Activated gamma-delta T cell treated with anti-CD3 and anti-CD28 coated beads, Interleukin-2, amount 50 U/mL, for 16 hours (primary cell): ENCODE results near the gene NR6A1.

Experiments used
- DNase-seq: peaks from one replicate; pipeline ENCODE4 v3.0.0-alpha.2; 2020; ENCODE audit warnings: low read depth

Gene NR6A1

DNA sequence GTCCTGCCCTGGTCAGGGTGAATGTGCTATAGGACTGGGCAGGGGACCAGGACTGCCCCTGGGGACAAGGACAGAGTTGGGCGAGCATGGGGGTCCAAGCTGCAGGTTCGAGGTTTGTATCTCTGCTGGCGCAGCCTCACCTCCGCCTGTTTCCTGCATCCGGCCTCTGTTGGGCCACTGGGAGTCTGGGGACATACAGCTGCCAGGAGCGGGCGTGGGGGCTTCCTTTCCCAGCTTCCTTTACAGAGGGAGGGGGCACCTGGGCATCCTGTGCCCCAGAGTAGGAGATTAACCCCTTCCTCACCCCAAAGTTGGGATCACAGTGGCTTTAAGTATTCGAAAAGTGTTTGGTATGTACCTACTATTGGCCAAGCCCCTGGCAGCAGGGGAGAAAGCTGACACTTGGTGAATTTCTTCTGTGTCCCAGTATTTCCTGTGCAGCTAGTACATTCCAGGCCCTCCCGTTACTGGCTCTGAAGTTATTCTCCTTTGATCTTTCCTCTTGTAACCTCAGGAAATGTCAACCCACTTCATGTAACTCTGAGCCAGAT lies 24.8 kb upstream of the NR6A1 start:
- DNase-seq, result no peak

DNA sequence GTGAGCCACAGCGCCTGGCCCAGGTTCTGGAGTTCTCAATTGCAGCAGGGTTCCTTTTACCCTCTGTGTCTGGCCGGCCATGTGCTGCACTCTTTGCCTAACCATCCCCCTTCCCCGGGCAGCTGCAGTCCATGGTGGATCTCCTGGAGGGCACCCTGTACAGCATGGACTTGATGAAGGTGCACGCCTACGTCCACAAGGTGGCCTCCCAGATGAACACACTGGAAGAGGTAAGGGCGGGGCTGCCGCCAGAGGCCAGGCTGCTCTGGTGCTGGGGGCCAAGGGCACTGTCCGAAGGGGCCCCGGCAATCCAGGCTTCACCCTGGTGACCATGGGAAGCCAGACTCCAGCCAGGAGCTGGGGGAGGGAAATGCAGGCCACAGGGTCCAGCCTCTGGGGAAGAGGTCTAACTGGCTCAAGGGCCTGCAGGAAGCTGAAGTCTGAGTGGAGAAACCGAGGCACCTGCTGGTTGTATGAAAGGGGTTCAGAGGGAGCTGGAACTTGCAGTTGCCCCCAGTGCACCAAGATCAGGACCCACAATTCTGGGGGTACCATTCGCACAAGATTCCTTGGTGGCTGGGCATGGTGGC lies 23.9 kb upstream of the NR6A1 start:
- DNase-seq, result no peak

DNA sequence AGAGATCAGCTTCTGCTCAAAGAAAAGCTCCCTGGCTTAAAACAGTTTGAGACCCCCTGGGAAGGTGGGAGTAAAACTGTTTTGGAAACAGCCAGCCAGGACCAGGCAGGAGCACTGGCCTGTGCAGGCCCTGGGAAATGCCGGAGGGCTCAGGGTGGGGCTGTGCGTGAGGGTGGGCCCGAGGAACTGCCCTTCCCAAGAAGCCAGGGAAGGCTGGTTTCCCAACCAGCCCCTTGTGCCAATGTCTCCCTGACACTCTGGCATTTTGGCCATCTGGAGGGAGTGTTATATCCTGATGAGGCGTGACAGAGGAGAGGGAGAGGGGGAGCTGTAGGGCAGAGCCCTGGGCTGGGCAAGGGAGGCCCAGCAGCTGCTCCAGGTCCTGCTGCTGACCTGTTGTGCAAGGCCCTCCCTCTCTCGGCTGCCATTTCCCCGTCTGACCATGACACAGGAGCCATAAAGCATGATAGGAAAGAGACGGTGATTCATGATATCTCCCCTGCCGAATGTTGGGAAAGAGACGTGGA lies 22.0 kb upstream of the NR6A1 start:
- DNase-seq, result no peak

DNA sequence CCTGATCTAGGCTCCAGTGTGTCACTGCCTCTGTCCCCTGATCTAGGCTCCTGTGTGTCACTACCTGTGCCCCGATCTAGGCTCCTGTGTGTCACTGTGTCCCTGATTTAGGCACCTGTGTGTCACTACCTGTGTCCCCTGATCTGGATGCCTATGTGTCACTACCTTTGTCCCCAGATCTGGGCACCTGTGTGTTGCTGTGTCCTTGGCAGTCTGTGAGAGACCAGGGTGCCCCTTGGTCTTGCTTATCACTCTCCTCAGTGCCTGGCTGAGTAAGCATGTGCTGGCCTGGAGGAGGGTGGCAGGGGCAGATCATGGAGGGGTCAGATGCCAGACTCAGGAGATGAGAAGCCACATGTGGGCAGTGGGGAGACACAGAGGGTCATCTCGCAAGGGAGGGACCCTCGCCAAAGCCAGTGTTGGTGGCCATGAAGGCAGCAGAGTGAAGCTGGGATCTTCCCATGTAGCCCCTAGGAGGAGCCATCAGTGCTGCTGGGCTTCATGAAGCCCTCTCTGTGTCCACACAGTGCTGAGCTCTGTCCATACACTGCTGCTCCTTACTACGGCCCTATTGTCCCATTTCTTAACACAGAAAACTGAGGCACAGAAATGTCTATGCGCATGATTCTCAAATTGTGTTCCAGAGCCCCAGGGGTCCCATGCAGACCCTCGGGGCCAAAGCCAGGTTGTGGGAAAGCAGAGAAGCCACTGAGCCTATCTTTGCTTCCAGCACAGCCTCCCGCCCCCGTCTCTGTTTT lies 21.3 kb upstream of the NR6A1 start:
- no peak for DNase-seq

DNA sequence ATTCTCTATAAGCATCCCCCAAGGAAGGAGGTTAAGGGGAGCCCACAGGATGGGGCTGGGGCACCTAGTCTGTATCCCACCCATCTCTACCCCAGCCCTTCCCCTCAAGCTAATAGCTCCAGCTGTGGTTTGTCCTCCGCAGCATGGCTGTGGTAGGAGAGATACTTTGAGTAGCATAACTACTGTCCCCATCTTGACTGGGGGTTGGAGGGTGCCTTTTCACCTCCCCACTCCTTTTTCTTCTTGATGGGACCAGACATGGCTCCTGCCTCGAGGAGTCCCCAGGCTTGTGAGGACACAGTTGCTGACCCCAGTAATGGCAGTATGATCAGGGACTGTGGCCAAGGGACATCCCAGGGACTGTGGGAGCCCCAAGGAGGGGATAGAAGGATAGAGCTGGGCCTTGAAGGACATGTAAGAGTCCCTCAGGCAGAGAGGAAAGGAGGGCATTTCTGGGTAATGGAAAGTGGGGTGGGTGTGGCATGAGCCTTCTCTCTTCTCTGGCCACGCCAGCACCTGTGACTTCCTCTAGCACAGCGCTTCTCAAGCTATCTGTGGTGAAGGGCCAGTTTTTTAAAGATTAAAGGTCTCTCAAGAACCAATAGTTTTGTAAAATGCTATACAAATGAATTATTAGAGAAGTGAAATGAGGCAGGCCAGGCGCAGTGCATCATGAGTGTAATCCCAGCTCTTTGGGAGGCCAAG lies 19.8 kb upstream of the NR6A1 start:
- no peak for DNase-seq

DNA sequence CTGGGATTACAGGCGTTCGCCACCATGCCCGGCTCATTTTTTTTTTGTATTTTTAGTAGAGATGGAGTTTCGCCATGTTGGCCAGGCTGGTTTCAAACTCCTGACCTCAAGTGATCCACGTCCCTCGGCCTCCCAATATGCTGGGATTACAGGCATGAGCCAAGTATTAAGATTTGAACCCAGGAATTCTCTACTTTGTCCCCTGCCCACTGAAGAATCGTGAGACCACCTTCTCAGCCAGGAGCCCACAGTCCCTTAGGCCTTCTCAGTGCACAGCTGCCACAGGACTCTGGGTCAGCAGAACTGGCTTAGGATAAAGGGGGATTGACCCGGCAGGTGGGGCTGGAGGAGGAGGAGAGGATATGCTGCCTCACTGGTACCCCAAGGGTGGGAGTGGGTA lies 19.2 kb upstream of the NR6A1 start:
- DNase-seq, result no peak

DNA sequence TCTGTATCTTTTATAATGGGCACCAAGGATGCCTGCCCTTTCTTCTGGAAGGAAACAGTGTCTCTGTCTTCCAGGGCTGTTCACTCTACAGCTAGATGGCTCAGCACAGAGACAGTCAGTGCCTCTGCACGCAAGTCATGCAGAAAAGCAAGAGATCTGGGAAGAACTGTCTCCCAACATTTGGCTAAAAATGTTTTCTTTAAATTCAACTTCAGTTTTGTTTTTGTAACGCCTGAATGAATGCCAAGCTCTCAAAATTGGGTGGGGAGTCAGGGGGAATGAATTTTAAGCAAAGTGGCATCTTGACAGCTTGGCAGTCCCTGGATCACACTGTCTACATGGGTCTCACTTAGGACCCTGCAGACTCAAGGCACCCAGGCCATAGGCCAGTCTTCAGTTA lies 18.4 kb upstream of the NR6A1 start:
- no peak for DNase-seq

DNA sequence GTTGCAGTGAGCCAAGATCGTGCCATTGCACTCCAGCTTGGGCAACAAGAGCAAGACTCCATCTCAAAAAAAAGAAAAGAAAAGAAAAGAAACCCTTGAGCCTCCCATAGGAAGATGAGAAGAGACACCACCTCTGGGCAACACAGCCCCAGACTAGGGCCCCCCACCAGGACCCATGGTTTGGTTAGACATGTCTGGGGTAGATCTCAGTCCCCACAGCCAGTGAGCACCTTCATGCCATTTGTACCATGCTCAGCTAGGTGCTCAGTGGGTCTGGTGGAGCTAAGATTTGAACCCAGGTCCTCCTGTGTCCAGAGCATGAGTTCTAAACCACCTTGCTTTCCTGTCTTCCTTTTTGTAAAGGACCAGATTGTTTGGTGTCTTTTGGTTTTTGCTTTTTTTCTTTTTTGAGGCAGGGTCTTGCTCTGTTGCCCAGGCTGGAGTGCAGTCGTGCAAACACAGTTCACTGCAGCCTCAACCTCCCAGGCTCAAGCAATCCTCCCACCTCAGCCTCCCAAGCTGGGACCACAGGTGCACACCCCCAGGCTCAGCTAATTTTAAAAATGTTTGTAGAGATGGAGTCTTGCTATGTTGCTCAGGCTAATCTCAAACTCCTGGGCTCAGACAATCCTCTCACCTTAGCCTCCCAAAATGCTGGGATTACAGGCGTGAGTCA lies 17.6 kb upstream of the NR6A1 start:
- DNase-seq, result no peak

DNA sequence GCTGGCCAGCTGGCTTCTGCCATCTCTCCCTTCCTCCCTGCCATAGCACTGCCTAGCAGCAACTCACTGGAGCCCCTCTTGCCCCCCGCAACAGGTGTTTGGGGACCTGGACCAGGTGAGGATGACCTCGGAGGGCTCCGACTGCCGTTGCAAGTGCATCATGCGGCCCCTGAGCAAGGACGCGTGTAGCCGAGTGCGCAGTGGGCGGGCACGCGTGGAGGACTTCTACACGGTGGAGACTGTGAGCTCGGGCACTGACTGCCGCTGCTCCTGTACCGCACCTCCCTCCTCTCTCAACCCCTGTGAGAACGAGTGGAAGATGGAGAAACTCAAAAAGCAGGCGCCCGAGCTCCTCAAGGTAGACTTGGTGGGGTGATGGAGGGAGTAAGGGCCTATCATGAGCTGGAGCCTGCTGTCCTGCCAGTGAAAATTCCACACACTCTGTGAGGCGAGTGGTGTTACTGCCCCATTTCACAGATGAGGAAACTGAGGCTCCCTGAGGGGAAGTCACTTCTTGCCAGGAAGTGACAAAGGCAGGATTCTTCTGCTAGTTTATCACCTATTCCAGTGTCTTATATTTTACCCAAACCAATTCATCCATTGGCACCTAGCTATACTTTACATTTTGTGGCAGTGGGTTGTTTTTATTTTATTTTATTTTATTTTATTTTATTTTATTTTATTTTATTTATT lies 15.9 kb upstream of the NR6A1 start:
- no peak for DNase-seq

DNA sequence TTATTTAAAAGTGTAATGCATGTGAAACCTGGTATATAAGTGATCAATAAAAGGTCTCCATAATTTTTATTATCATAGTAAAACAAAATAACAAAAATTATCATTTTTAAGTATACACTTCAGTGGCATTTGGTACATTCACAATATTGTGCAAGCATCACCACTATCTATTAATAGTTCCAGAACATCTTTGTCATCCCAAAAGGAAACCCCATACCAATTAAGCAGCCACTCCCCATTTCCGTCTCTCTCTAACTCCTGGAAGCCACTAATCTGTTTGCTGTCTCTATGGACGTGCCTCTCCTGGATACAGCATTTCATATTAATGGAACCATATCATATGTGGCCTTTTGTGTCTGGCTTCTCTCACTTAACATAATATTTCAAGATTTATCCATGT lies 13.4 kb upstream of the NR6A1 start:
- DNase-seq, result no peak

DNA sequence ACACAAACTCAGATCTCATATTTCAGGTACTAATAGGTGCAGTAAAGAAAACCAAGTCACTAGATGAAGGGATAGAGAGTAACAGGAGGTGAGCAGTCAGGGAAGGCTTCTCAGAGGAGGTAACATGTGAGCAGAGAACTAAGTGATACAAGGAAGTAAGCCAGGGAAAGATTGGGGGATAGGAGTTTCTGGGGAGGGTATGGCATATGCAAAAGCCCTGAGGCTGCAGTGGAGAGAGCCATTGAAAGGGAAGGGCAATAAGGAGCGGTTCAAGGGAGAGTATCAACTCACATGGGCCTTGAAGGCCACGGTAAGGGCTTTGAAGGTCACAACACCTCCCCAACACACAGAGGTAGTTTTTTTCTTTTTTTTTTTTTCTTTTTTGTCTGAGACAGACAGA lies 12.7 kb upstream of the NR6A1 start:
- no peak for DNase-seq

DNA sequence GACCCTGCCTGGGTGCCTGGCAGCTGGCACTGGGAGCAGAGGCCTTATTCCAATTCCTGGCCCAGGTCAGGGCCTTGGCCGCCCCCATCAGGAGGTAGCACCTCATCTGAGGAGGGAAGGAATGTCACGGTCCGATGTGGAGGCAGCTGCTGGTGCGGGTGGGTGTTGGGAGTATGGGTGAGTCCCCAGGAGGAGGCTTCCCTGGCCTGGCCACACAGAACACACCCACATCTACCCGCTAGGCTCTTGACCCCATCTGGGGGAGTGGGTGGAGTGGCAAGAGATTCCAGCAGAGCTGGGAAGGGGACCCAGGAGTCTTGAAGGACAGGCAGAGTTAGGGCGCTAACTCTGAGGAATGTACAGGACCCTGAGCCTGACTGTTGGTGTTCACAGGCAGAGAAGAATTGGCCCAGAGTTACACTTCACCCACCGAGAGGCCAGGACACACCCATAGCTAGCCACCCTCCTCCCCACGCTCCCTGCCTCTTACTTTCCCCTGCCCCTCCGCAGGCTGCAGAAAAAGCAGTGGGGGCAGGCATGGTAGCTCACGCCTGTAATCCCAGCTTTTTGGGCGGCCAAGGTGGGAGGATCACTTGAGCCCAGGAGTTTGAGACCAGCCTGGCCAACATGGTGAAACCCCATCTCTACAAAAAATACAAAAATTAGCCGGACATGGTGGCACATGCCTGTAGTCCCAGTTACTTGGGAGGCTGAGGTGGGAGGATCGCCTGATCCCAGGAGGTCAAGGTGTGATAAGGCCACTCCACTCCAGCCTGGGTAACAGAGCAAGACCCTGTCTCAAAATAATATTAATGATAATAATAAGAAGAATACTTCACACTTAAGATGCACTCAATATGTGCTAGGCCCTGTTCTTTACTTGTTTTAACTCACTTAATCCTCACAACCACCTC lies 11.8 kb upstream of the NR6A1 start:
- no peak for DNase-seq

DNA sequence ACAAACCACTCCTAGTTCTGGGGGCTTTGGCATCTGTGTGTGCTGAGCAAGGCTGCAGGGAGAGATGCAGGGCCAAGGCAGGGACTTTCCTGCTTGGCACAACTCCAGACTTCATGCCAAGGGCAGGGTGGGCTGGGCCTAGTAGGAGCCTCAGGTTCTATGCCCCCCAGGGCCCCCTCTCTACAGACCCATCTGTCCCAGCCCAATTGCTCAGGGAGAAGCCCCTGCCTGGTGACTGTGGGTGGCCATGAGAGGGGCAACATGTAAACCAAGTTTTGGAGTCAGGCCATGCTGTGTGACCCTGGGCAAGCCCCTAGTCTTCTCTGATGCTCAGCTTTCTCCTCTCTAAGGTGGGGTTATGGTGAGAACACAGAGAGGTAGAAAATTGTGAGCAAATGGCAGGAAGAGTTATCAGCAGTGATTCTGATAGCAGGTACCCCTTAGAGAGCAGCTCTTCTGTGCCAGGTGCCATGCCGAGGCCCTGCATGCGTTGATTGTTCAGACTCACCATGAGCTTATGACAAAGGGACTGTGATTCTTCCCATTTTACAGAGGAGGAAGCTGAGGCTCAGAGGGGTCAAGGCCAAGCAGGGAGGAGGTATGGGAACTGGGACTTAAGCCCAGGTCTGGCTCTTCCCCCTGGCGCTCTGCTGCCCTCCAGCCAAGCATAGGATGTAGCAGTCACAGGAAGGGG lies 11.0 kb upstream of the NR6A1 start:
- DNase-seq, result no peak

DNA sequence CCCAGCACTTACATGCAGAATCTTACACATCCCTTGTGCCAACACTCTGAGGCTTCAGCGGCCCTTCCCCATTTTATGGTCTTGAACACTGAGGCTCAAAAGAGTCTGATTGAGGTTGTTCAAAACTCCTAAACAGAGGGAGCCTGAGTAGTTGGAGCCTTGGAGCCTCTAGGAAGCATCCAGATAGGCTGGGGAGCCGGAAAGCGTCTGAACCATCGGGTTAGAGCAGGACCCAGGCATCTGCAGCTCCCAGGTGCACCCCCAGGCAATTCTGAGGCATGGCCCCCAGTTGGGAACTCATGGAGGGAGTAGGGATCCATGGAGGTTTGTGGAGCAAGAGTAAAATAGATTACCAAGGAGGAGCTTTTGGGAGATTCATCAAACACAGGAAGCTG lies 9.6 kb upstream of the NR6A1 start:
- DNase-seq, result no peak

DNA sequence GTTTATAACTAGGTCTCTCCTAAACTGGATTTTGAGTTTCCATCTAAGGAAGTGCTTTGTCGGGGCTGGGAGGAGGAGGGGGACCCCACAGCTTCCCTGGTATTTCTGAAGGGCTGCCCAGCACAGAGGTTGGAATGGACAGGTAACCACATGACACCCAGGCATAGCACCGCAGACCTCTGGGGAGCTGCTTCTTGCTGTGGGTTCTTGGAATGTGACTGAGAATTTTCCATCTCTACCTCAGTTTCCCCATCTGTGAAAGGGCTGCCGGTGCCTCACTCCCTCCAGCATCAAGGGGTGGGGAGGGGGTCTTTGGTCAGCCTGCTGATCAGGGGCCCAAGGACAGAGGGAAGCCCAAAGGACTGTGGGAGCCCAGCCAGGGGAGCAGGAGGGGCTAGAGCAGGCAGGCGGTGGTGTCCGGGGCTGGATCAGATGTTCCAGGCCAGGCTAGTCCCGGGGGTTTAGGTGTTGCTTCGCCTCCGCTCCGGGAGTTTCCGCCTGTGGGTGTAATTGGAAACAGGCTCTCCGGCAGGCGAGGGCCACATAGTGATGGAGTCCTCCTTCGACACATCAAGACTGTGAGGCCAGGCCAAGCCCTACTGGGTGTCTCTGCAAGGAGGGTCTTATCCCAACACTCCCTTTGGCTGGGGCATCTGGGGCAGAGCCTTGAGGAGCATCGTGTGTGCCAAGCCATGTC lies 9.1 kb upstream of the NR6A1 start:
- no peak for DNase-seq

DNA sequence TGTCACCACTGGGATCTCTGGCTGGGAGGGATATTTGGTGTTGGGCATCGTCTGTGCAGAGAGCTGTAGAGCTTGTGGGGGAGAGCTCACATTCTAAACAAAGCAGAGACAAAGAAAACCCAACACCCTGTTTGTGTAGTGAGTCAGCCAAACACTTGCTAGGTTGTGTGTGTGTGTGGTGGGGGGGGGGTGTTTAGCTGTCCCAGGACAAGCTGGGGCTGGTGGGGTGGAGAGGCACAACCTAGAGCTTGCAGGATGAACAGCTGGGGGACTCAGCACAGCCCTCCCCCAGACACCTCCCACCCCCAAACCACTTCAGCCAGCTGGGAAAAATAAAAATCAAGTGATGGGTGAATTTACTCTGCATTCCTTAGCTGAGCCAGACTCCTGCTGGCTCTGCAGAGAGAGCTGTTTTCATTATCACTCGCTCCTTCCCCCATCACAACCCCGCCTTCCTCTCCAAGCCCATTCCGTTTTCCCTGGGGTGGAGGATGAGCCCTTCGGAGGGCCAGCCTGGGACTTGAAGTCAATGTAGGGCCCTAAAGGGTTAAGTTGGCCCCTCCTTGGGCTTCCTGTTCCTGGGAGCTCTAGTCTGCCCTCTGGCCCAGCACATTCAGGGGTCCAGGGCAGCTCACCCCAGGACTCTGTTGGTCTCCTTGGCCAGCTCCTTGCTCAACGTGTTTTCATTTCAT lies 8.4 kb upstream of the NR6A1 start:
- no peak for DNase-seq

DNA sequence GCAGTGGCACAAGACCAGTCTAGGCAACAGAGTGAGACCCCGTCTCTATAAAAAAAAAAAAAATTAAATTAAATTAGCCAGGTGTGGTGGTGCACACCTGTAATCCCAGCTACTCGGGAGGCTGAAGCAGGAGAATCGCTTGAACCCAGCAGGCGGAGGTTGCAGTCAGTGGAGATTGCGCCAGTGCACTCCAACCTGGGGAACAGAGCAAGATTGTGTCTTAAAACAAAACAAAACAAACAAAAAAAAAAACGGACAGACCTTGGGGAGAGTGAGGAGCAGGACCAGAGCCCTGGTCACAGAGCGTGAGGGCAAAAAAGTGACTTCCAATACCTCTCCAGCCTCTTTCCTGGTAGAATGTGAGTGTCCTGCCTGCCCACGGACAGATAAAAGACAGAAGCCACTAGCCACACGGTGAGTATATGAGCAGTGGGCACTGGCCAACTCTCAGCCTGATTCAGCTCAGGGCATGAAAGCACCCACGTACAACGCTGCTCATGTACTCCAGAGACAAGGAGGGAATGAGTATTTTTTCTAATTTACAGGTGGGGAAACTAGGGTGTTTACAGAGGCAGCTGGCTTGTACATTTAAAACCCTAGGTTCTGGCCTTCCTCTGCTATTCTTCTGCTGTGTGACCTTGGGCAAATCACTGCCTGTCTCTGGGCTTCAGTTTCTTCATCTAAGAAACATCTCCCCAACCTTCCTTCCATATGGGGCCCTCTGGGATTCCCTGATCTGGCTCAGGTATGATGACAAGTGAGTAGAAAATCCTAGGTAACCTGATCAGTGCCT lies 7.7 kb upstream of the NR6A1 start:
- DNase-seq, result no peak
